GM18511 (cell line): ENCODE results near the gene GSE1.

Experiments
- ATAC-seq: cut with Tn5 transposase; IDR thresholded peaks from one replicate; pipeline ENCODE4 v1.9.1; 2021; ENCODE audit warnings: mild to moderate bottlenecking, moderate library complexity; ENCODE audit not compliant: unreplicated experiment

The GSE1 gene

GRCh38 chr16:85695196-85696128 is 82.3 kb downstream of the GSE1 start:
- no peak for ATAC-seq

DNA sequence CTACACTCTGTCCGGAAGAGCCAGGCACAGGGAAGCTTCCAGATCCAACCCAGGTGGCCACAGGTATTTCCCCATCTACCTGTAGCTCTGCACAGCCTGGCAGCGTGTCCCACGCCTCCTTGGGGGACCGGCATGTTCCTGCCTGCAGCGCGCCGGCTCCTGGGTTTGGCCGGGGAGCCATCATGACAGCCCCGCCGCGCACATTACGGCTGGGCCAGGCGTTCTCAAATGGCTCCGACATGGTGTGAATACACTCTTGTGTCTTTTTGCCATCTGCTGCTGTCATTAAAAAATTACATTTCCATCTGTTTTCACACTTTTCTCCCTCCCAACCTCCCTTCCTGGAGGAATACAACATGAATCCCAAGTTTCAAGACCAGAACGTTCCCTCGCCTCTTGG is 83.7 kb downstream of the GSE1 start:
- no peak for ATAC-seq

DNA sequence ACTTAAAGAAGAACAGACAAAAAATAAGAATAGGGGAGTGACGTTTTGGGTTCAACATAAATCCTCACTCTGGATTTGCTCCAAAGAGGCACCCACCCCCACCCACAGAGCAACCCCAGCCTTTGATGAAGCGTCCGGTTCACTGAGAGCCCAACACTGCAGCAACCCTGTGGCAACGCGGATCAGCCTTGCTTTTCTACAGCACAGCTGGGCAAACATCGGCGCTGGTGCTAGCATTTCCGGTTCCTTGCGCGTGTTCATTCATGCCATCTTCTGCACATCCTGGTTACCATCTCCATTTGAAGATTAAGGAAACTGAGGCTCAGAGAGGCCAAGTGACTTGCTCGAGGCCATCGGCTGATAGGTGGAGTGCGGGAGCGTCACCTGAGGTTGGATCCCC is 84.3 kb downstream of the GSE1 start:
- no peak for ATAC-seq

DNA sequence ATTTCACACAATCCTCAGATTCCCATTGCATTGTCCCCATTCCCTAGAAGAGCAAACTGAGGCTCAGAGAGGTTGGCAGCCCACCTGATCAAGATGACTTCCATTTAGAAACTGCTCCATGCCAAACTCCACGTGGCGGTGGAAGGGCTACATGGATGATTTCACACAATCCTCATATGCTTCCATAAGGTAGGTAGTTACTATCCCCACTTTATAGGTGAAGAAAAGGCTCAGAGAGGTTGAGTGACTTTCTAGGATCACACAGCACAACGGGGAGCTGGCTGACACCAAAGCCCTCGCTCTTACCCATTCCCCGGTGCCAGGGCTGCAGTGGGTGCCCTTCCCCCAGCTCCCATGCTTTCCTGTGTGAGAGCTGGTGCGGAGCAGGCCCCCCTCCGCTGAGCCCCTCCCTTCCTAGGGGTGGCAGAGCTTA is 85.4 kb downstream of the GSE1 start:
- ATAC-seq, result no peak

DNA sequence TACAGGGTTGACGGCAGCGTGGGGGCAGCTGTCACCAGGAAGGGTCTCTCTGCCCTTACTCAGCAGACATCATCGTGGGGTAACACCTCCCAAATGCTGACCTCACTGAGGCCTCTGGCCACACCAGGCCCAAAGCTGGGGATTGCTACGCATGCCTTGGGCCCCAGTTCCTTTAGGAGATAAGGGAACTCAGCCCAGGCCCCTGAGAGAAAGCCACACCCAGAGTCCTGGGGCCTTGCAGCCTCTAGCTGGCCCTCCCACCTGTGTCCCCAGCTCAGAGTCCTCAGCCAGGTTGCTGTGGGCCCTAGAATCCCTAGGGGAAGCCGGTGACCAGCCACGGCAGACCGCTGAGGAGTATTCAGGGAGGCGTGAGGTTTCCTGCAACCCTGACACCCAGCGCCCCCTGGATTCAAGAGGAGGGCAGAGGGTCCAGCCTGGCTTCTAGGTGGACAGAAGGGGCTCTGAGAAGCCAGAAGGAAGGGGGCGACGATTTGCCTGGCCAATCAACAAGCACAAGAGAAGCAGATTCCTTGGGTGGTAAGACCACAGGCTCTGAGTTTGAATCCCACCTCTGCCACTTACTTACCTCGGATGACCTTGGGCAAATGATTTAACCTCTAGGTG is 85.9 kb downstream of the GSE1 start:
- ATAC-seq, result no peak

DNA sequence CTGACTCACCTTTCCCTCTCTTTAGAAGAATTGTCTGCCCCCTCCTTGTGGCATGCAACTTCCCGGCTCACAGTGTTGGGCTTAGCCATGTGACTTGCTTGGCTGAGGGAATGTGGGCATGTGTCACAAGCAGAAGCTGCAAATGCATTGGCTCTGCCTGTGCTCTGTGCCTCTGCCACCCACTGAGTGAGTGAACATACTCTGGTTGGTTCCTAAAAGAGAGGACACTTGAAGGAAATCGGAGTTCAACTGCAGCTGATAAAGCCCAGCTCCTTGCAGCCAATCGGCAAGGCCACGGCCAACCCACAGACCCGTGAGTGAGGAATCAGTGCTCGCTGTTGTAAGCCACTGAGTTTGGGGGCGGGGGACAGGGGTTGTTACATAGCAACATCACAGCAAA is 86.5 kb downstream of the GSE1 start:
- no peak for ATAC-seq

- no peak for ATAC-seq
Observed at GRCh38 chr16:85704011-85704410, 90.9 kb downstream of the GSE1 start.

- ATAC-seq, result no peak
Observed at GRCh38 chr16:85704900-85705846, 92.1 kb downstream of the GSE1 start.

DNA sequence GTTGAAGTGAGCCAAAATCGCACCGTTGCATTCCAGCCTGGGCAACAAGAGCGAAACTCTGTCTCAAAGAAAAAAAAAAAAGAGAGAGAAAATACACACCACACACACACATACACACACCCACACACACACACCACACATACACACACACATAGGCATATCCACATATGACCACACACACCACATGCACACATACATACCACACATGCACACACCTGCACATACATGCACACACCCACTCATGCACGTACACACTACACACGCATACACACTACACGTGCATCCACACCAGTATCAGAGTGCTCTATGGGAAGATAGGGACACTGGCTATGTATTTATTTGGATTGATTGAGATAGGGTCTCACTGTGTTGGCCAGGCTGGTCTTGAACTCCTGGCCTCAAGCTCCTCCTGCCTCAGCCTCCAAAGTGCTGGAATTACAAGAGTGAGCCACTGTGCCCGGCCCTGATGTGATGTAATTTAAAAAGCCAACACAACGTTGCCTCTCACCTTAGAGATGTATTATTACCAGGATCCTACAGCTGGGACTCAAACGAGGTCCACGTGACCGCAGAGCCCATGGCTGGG is 93.4 kb downstream of the GSE1 start:
- no peak for ATAC-seq

DNA sequence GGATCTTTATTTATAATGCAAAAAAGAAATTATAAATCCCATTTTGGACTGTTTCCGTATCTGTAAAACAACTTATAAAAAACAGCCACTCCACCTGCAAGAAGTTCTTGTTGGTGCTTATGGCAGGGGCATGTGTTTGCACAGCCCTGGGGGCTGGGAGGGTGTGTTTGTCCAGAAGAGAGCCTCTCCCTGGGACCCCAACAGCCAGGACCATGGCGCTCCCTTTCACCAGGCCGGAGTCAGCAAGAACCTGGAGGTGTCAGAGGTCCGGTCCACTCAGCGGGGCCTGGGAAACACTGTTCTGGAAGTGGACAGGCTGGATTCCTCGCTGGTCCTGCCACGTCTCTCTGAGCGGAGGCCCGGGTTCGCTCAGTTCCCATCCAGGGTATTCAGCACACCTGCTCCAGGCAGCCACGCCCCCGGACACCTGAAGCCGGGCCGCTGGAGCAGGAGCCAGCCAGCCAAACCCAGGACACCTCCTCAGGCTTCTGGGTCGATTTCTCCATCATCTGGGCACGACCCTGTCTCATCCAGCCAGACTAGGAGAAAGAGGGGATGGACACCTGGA is 94.5 kb downstream of the GSE1 start:
- ATAC-seq, result no peak

DNA sequence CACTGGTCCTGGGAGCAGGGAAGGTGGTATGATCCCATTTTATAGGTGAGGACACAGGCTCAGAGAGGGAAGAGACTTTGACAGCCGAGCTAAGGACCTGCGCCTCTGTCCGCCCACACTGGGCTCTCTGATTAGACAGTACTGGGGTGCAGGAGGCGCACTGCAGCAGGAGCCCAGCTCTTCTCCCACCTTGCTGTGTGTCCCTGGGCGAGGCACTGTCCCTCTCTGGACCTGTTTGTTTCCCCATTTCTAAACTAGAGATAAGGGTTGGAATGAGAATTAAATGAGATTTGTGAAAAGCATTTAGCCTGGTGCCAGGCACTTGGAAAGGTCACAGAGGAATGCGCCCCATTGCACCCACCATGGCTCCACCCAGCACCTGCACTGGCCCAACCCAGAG is 95.2 kb downstream of the GSE1 start:
- no peak for ATAC-seq

- ATAC-seq, result no peak
Observed at GRCh38 chr16:85709766-85710585, 96.9 kb downstream of the GSE1 start.

- ATAC-seq, result no peak
Observed at GRCh38 chr16:85710732-85711131, 97.6 kb downstream of the GSE1 start.

DNA sequence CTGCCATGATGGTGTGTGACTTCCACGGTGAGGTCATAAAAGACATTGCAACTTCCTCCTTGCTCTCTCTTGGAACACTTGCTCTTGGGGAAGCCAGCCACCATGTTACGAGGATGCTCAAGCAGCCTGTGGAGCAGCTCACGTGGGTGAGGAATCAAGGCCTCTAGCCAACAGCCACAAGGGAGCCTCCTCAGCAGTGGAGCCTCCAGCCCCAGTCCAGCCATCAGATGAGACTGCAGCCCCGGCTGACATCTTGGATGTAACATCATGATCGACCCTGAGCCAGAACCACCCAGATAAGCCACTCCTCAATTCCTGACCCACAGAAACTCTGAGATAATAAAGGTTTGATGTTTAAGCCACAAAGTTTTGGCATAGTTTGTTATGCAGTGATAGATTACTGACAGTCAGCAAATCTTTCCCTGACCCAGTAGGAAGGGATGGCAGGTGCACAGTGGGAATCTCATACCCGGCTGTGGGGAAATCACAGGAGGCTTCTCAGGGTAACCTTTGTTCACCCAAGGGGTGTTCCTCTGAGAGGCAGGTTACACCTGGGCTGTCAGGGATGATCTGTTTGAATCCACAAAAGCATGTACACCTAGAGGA is 99.0 kb downstream of the GSE1 start:
- ATAC-seq, result no peak

GRCh38 chr16:85712801-85713200 is 99.7 kb downstream of the GSE1 start:
- no peak for ATAC-seq

DNA sequence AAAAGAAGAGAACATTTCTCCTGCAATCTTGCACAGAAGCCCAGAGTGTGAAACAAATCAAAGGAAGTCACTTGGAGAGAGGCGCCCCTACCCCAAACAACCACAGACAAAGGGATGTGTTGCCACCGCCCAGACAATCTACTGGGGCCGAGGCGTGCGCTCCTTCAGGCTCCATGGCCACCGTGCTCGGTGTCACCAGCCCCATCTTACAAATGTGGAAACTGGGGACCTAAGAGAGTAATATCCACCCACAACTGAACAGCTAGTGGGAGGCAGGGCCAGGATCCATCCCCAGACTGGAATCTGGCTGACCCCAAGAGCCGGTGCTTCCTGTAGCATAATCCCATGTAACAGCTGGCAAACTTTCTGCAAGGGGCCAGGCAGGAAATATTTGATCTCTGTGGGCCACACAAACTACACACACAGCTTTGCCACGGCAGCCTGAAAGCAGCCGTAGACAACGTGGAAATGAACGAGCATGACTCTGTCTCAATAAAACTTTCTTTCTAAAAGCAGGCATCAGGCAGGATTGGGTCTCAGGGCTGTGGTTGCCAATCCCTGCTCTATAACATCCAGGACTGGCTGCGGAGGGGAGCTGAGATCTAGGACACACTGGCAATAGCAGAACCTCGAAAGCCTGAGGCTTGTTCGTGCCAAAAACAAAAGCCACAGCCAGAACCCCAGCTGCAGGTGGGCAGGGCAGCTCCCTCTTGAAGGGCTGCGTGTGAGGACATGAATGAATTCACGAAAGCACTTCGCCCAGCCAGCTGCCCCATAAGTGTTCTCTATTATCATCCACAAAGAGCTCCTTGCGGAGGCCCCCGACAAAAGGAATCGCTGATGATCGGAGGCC is 102.3 kb downstream of the GSE1 start:
- no peak for ATAC-seq

GRCh38 chr16:85716022-85716679 is 103.0 kb downstream of the GSE1 start:
- no peak for ATAC-seq

DNA sequence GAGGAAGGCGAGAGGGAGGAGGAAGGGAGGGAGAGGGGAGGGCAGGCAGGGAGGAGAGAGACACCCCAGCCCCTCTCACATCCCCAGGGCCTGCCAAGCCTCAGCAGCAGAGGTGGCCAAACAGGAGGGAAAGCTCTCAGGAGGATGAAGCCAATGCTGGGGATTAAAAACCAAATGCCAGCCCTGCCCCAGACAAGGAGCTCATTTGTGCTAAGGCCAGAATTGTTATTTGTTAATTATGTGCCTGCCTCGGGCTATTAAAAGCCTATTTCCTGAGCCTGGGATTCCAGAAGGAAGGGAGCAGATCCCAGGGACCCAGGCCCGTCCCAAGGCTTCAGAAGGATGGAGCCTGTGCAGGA is 103.5 kb downstream of the GSE1 start:
- ATAC-seq, result no peak
